DMS53 treated with DMSO at 0.1 percent for 48 hours (cell line): ENCODE data around the gene MINDY1.
A peak's percentile ranks its signal among the peaks of the same experiment; 100 is the strongest.

ENCODE experiments used
- DNase-seq: peaks from one replicate; lab custom pipeline; 2025; ENCODE audit not compliant: unreplicated experiment; lab: John Stamatoyannopoulos, UW

Gene MINDY1

DNA sequence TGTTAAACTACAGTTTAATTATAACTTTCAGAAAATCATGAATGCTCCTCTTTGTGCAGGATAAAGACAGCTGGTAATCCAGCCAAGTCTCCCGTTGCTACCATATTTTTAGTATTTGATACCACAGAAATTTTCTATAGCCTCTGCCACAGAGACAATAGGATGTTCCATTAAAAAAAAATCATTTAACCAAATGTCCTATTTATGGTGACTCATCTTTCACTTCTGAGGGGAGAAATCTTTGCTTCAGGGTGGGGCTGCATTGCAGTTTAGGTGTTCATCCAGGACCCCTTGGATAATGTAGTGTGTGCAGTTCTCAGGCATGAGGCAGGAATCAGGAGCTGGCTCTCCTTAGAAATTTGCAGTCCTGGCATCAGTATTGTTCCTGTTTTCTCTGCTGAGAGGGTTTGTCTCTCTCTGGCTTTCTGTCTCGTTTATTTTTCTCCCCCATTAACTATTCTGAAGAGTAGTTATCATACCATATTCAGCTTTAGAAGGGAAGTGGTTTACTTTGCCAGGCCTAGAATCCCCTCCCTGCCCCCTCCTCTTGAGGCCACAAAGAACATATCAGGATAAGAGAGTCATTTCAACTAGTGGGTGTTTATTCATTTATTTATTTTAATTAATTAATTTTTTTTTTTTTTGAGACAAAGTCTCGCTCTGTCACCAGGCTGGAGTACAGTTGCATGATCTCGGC lies 4.6 kb upstream of the MINDY1 start:
- DNase-seq: no peak

DNA sequence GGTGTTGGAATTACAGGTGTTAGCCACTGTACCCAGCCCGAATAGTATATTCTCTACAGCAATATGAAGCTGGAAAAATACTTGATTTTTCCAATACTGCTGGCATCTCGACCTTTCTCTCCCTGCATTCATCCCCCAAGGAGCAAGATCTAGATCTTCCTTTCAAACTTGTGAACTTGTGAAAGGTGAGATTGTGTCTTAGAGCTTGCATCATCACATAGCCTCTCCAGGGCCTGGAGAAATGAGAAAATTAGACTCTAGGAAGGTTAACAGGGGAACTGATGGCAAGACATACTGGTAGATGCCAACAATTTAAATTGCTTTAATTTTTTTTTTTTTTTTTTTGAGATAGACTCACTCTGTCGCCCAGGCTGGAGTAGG lies 3.6 kb upstream of the MINDY1 start:
- DNase-seq: no peak

DNA sequence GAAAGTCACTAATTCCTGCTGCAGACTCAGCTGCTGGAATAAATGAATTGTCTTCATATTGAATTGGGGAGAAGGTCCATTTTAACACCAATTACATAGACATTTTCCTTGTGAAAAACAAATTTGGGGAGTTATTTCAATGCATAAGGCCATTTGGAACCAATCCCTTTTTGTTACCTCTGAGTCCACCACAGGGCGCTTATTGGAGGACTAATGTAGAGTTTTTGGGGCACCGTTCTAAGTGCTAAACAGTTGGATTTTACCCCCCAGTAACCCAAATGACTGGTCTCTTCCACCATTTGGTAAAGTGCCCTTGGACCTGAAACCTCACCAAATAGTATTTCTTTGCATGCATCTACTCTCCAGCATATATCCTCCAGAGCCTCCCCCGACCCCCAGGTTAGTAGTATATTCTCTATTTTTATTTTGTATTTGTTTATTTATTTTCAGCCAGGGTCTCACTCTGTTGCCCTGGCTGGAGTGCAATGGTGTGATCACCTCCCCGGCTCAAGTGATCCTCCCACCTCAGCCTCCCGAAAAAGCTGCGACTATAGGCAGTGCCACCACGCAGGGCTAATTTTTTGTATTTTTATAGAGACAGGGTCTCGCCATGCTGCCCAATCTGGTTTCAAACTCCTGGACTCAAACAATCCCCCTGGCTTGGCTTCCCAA lies 3.1 kb upstream of the MINDY1 start:
- DNase-seq: no peak

DNA sequence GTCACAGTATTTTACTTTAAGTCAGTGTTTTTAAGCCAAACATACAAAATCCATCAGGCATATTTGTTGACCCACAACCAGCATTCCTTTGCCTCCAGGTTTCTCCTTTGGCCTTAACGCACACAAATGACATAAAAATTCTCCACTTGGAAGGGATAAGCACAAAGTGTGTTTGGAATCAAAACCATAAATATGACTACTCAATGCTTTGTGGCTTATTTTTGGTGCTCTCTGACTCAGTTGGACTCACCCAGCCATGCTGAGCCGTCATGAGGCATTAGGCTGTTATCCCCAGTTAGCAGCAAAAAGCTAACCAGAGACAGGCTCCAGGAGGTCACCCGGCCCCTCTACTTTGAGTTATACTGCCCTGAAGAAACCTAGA lies 2.5 kb upstream of the MINDY1 start:
- no peak for DNase-seq

DNA sequence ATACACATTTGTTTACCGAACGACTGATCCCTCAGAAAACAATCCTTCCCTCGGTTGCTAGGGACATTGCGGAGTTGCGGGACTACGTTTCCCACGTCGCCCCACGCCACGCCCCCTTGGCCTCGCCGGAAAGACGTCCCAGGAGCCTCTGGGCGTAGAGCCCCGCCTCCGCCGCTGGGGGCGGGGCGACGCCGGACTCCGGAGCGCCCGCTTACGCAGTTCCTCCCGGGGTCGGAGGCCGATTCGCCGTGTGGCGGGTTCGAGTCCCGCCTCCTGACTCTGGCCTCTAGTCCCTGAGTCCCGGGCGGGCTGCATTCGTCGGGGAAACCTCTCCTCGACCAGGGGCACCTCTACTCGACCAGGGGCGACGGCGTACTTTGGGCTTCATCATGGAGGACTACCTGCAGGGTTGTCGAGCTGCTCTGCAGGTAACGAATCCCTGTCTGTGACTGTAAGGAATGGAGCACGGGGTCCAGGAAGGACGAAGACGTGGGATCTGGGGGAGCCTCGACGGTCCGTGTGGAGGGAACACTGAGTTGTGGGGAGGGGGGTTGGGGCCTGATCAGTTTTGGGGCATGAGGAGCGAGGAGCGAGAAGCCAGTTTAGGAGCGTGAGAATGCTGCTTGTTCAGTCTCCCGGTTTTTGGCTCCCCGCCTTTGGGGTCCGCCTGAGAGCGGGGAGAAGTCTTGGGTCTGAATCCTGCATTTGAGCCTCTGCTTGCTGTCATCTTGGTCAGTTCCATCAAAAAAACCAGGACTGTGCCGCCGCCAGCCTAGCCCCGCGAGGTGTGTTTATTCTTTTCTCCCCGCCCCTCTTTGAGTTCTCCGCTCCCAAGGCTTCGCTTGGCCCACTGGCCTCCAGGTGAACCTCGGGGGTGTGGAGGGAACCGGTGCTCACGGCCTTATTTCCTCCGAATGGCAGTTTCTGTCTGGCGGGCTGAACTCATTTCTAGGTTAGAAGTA lies 1.8 kb upstream of the MINDY1 start, which contains the start of gene PRUNE1:
TSS of gene PRUNE1 (plus strand) at position 206 of the 962 bp plus-strand sequence. CDS start at position 390, 184 bp downstream.
- peak; percentile 95 for DNase-seq

DNA sequence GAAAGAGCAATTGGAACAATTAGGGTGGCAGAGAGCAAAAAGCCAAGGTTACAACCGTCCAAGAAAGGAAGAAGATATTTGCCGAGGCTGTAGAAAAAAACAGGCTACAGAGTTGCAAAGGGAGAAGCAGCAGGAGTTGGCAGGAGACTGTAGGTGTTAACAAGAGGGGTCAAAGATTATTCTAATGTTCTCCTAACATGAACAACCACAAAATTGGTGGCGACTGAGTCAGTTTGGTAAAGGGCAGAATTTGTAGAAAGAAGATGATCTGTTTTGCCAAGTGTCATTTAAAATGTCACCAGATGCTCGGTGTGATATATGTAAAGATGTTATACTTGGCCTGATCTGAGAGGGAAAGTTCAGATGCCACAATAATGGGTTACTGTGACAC lies 1.1 kb upstream of the MINDY1 start:
- DNase-seq: no peak

DNA sequence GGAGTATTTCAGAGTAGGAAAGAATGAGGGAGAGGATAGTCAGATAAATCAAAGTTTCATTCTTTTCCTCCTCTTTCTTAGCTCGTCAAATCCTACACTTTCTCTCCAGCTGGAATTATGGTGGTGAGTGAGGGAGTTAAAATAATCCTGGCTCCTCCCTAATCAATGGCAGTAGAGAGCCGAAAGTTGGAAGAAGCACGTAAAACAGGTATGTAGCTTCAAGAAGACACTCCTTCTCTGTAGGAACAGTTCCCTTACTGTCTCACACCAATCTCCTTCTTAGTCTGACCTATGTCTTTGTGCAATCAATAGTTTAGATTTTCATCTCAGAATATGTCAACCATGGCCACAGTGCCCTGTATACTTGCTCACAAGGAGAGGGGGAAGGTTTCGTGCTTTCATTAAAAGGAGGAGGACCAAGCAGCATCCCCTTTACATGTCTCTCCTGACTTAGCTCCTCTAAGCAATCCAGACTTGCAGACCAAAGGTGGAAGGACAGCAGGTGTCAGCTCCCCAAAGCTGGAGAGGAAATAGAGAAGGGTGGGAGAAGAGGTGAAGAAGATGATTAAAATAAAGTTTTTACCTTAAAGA lies 878 bp downstream of the MINDY1 start:
- DNase-seq: no peak

DNA sequence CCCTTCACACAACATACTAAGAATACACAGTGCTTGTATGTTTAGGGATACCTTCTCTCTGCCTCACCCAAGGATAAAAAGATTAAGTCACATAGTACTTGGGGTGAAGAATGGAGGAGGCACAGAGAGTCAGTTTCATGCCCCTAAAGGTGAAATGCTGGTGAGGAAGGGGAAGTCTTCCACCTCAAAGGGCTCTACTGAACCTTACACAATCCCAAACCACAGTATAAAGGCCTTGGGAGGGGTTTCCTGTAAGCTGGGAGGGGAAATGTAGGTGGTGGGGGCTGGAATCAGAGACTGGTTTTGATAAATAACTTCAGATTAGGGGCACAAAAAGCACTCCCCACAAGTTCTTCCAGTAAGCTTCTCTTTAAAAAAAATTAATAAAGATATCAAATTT lies 3.5 kb downstream of the MINDY1 start:
- DNase-seq: no peak

DNA sequence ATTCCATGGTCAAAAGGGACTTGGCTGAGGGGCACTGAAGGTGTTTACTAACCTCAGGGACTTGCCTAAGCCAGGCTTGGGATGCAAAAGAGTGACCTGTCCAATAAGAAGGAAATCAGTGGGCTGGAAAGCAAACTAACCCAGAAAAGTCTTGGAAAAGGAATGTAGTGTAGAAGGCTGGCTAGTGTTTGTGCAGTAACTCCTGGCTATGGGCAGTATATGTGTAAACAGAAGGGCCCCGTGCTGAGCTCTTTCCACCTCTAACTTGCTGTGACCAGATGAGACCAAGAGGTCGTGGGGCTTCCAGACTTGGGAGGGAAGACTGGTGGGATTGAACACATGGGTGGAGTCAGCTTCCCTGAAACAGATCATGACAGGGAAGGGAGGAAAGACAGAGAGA lies 4.1 kb downstream of the MINDY1 start:
- DNase-seq: no peak

DNA sequence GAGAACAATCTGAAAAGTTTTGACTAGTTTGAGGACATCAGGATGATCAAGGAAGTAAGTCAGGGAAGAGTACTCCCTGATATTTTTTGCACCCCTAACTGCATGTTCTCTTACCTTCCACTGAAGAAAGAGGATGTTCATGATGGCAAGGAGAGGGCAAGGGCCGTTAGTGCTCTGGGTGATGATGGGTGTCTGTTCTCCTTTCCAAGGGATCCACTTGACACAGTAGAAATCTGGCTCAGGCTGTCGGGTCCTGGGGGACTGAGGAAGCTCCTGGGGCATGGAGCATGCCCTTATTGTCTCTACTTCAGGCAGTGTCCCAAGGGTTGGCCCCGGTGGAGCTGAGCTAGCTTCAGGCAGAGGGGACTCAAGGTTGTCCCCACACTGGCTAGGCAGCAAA lies 4.7 kb downstream of the MINDY1 start:
- no peak for DNase-seq

DNA sequence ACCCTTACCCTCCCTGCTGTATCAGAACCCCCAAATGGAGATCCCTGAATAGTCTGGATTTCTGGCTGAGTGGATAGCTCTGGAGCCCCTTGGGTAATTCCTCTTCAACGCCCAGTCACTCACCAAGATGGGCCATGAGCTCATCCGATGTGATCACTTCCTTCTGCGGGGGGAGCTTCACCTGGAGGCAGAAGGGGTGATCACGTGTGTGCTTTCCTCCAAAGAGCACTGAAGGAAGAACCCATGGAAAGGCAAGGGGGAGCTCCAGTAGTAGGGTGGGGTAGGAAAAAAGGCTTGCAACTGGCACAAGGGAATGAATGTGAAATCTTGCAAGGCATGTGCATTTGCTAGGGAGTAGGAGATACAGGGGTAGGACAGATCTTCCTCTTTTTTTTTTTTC lies 5.1 kb downstream of the MINDY1 start:
- DNase-seq: no peak

DNA sequence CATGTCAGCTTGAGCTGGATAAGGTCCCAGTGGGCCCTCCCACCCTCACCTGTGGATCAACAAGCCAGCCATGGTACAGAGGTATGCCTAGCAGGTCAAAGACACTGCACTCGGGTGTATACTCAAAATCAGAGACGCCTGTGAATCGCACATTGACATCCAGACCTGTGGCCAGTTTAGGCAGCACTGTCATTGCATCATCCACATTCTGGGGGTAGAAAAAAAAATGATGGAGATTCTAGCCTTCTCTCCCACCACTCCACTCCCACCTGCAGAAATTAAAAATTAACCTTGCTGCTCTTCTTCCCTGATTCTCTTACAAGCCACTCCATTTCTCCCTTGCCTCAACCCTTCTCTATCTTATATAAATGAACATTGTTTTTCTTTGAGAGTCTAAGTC lies 6.3 kb downstream of the MINDY1 start:
- no peak for DNase-seq

DNA sequence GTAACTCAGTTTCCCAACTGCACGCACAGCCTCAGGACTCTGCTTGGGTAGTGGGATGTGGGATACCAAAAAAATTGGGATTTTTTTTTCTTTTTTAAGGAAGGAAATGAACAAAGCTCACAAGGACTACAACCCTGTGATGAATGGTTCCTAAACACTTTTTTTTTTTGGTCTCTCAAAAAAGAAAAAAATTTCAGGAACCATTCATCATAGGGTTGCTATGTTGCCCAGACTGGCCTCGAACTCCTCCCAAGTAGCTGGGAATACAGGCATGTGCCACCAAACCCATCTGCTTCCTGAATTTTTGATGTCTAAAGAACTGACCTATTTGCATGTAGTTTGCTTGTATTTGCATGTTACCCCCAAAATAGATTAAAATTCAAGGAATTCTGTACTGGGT lies 6.8 kb downstream of the MINDY1 start:
- DNase-seq: no peak

DNA sequence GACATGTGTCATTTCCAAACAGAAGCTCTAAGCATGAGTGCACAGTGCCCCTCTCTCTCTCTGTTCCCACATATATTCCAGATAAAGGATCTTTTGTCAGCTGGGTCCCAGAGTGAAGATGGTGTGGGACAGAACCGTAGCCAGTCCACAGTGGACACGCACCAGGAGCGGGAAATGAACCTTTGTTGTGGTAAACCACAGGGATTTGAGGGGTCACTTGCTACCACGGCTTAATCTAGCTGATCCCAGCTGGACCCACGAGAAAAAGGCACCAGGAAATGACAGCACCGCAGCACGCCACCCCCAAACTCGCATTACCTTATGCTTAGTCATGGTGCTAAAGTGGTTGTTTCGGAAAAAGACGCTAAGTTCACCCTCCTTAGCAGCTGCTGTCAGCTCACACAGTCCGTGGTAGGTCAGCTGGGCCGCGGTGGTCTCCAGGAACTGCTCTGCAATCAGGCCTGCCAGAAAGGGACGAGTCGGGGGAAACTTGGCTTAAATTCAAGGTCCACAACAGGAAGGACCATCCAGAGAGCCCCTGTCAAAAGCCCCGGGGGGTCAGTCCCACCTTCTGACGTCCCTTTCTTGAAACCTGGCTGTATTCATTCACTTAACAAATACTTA lies 7.5 kb downstream of the MINDY1 start:
- no peak for DNase-seq

DNA sequence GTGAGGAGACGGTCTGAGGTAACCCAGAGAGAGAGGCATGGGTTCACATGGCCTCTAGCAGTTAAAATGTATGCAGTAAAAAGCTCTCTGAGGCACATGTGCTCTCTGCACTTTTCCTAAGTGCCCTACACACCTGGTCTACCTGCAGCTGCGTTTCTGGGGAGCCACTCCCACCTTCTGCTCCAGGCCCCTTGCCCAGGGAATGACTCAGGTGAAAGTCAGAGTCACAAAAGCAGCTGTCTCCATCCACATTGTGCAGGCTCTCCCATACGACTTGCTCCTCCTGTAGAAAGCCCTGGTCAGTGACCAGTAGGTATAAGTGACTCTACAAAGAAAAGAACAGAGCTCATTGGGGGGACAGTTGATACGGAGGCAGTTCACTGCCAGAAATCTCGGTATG lies 8.8 kb downstream of the MINDY1 start:
- peak; percentile 7 for DNase-seq

DNA sequence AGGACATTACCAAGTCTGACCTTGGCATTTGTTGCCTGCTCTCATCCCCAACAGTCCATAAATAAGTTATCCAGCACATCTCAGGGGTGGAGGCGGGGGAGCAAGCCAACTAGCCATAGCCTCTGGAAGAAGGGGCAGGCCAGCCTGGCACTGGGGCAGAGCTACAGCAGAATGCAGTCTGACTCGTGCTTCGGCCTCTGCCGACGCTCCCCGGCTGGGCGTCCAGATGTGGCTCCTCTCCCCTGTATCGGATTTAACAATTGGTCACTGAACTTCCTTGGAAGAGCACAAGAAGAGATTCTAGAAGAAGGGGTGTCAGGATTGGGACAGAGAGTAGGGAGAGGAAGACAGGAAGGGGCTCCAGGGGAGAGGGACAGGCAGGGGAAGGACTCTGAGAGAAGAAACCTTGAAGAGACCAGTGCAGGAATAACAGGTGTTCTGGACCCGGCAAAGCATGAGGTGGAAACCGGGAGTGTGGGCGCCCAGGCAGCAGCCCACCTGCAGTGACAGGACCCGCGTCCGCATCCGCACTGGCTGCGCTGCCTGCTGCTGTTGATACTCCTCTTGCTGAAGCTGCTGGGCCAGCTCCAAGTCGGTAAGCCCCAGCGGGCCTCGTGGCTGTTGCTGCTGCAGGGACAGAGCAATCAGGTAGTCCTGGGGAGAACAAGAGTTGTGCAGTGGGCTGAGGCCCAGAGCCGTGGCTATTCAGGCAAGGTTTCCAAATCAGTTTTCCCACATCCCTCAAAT lies 9.4 kb downstream of the MINDY1 start:
- DNase-seq: no peak

DNA sequence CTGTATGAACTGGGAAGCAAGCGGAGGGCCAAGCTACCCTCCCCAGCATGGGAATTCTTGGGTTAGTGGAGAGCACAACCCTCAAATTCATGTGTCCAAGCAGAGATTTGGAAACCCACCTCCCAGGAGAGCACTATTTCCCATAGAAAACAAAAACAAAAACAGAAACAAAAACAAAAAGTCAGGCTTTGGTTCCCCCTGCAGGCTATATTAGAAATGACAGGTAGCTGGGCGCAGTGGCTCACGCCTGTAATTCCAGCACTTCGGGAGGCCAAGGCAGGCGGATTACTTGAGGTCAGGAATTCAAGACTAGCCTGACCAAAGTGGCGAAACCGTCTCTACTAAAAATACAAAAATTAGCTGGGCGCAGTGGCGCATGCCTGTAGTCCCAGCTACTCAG lies 10.8 kb downstream of the MINDY1 start:
- DNase-seq: no peak

DNA sequence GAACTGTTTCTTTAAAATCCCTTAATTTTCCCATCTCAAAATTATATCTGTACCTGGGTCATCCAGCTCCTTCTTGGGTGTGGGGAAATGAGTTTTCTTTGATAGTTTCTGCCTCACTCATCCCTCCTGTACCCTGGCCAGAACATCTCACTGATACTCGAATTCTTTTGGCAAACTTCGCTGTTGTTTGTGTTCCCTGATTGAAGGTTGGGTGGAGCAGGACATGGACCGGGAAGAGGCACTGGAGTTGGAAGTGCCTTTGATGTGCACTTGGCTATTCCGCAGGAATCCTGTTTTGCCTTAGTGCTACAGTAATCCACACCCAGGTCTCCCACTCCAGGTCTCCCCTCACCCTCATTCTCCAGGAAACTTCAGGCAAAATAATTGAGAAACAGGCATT lies 11.2 kb downstream of the MINDY1 start:
- DNase-seq: no peak

DNA sequence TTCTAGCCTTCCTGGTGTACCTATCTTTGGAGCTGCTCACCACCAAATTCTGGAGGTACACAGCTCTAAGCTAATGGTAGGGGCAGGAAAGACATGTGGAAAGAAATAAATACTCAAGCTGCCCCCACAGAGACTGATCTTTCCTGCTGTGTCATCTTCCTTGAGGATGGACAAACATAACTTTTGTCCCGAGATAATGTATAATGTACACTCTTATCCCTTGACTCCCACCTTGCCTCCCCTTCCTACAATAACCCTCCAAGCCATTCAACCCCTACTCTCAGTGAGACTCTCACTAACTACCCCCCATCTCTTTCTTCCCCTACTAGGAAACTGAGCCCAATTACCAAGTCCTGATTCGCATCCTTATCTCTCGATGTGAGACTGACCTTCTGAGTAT lies 12.5 kb downstream of the MINDY1 start:
- DNase-seq: no peak

DNA sequence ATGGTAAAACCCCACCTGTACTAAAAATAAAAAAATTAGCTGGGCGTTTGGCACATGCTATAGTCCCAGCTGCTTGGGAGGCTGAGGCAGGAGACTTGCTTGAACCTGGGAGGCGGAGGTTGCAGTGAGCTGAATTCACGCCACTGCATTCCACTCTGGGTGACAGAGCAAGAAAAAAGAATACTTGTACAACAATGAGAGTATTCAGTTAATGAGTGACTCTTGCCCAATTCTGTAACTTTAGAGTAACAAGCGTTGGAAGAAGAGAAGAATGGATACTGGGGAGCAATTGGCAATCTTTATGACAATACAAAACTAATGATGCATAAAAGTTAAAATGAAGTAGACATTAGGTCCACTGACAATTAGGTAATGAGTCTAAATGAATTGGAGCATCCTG lies 14.1 kb downstream of the MINDY1 start:
- DNase-seq: no peak
